Left renal cortex interstitium (tissue), 4 donors: Measurements from ENCODE around the gene HRH1. TPM values are rescaled to one million over a fixed set of nuclear protein-coding genes. Genes with fewer than 3 reads are reported as not detected.

ENCODE experiments used
- DNase-seq, 4 donors: peaks; one replicate each; pipeline ENCODE4 v3.0.0-alpha.2; 2013; ENCODE audit warnings: low read depth in 4 of 4, low spot score in 2 of 4, missing footprints in 1 of 4
- polyA plus RNA-seq, 4 donors: library from polyadenylated mRNA; unstranded; fragments of 120-200 nt; gene quantifications; one replicate each; pipeline ENCODE4 v1.2.1, GENCODE V29; 2013; ENCODE audit not compliant: insufficient read length in 4 of 4

The HRH1 gene
- polyA plus RNA-seq, 4 donors = 1.5 to 2.8 (median 2.1) TPM

DNA sequence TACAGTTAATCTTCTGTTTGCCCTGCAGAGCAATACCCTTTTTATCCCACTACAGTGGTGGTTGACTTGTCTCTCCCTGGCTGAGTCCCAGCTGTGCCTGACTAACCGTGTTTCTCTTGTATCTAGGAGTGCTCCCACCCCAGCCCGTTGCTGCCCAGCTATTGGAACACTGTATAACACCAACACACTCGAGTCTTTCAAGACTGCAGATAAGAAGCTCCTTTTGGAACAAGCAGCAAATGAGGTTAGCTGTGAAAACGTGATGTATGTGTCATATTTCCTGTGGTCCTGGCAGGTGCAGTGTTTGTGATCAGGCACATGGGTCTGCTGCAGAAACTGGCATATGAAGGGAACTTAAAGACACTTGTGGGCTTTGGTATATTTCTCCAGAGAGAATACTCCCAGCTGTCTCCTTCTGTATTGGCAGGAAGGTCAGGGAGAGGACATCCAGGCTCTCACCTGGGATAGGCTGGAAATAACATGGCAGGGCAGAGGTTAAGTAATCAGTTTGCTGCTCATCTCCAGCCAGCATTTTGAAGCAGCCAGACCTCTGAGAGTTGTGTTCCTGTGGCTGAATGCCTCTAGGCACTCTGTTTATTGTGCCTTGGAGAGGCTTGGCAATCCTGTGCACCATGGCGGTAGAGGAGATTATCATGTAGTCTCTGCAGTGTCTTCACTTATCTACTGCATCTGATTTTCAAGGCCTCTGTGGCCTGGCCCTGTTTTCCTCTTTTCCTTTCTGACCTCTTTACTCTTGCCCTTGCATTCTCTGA, 152.7 kb downstream of the HRH1 start:
- no peak for DNase-seq

DNA sequence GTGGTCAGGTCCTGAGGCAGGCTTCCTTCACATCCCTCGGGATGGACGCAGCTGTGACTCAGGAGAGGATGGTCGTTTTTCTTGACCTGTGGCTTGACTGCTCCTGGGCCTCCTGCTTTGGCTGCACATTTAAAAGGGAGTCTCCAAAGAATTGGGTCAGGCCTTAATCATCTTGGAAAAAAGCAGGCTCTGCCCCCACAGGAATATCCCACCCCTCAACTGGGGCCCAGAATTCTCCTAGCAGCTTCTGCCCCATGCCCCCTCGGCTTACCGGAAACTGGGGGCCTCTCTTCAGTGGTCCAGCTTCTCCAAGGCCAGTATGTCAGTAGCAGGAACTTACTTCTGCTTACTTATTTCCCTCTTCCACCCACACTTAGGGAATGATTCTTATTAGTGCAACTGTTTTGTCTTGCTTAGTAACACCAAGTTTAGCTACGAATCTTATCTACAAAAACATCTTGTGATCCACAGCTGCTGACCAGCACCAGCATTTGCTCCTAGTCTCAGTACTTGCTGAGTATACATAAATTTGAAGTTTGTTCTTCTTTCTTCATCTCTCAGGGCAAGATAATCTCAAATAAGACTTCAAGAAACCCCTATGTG, 153.6 kb downstream of the HRH1 start:
- DNase-seq = no peak

DNA sequence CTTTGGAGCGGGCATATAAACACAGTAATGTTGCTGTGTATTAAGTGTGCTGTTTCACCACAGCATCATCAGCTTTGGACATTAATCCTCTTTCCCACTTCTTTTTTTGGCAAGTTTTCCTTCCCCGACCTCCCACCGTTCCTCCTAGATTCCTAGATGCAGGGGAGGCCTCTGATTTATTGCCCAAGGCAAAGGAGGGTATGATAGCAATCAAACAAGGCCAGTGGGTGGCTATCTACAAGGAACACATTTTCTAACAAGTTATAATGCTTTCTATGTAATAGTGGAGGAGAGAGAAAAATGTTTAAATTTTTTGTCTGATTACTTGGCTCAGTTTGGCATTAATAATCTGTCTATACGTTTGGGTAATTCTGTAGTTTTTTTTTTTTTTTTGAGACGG, 156.0 kb downstream of the HRH1 start:
- no peak for DNase-seq

DNA sequence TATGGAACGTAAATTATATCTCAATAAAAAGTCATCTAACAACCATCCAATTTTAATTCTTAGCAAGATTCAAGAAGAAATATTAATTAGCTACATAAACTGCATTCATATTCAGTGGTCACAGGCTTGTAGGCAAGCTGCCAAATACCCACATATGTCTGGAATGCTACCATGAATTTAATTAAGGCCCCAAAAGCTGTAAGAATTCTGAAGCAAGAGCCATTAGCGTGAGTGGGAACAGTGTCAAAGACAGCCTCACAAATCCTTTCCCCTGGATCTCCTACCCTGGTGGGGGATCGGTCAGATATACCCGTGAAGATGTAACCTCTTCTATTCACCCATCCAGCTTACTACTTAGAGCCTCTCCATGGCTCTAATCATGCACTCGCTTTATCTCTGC, 157.9 kb downstream of the HRH1 start:
- no peak for DNase-seq

Other genes starting within 250 kb of the HRH1 start
- 1 to 10 TPM in 2 of 4 donors, under 1 TPM in 2; 0.78 to 1.7 (median 1.1) TPM for gene SLC6A1, start 161.7 kb upstream of the HRH1 start, polyA plus RNA-seq
- gene ATG7, start 117.9 kb downstream of the HRH1 start, polyA plus RNA-seq = 10 to 100 TPM; 23.6 to 26.9 (median 25.2) TPM